ENCODE data around the gene DOCK10.
A peak's percentile ranks its signal among the peaks of the same experiment; 100 is the strongest.
"Not testable (repeated sequence)": the region's sequence is repeated elsewhere in the genome, so short reads cannot be mapped to it uniquely, and the experiment has no call there.

The DOCK10 gene

GRCh38 chr2:224941960-224942359, 100.3 kb downstream of the DOCK10 start:
- DNase-seq = no peak

- no peak for DNase-seq
Observed at GRCh38 chr2:224940618-224941017, 101.7 kb downstream of the DOCK10 start.

GRCh38 chr2:224938651-224939182, 103.6 kb downstream of the DOCK10 start:
- DNase-seq = no peak

- DNase-seq = no peak
Observed at GRCh38 chr2:224937887-224938286, 104.4 kb downstream of the DOCK10 start.

- DNase-seq = no peak
Observed at GRCh38 chr2:224934526-224935188, 107.6 kb downstream of the DOCK10 start.

GRCh38 chr2:224933431-224933830, 108.8 kb downstream of the DOCK10 start:
- DNase-seq = no peak

GRCh38 chr2:224932522-224932921, 109.7 kb downstream of the DOCK10 start:
- no peak for DNase-seq

- DNase-seq = no peak
Observed at GRCh38 chr2:224931956-224932355, 110.3 kb downstream of the DOCK10 start.

- peak in 1 of 2 donors; percentile 56 for DNase-seq
Observed at GRCh38 chr2:224930990-224931389, 111.3 kb downstream of the DOCK10 start.

GRCh38 chr2:224930124-224930523, 112.1 kb downstream of the DOCK10 start:
- peak in 1 of 2 donors; percentile 69 for DNase-seq

GRCh38 chr2:224929512-224929911, 112.8 kb downstream of the DOCK10 start:
- DNase-seq = no peak

GRCh38 chr2:224927646-224928173, 114.6 kb downstream of the DOCK10 start:
- DNase-seq = peak; percentile 61 to 68

GRCh38 chr2:224927011-224927410, 115.3 kb downstream of the DOCK10 start:
- no peak for DNase-seq

GRCh38 chr2:224925810-224926100, 116.5 kb downstream of the DOCK10 start:
- no peak for DNase-seq

GRCh38 chr2:224925061-224925809, 117.0 kb downstream of the DOCK10 start:
- DNase-seq = no peak

GRCh38 chr2:224924631-224925030, 117.6 kb downstream of the DOCK10 start:
- no peak for DNase-seq

GRCh38 chr2:224922142-224922727, 120.0 kb downstream of the DOCK10 start:
- DNase-seq = no peak

GRCh38 chr2:224919472-224920110, 122.7 kb downstream of the DOCK10 start:
- DNase-seq = no peak

- DNase-seq = no peak
Observed at GRCh38 chr2:224918626-224919471, 123.4 kb downstream of the DOCK10 start.

GRCh38 chr2:224917246-224917645, 125.0 kb downstream of the DOCK10 start:
- not testable (repeated sequence) for DNase-seq

- DNase-seq = no peak
Observed at GRCh38 chr2:224915136-224915535, 127.1 kb downstream of the DOCK10 start.

- no peak for DNase-seq
Observed at GRCh38 chr2:224910574-224910925, 131.7 kb downstream of the DOCK10 start.
